Measurements from ENCODE around the gene KRTAP10-2. TPM values are rescaled to one million over a fixed set of nuclear protein-coding genes. Genes with fewer than 3 reads are reported as not detected.
"Not testable (repeated sequence)": the region's sequence is repeated elsewhere in the genome, so short reads cannot be mapped to it uniquely, and the experiment has no call there.

Gene KRTAP10-2
- total RNA-seq, 6 experiments from 2014 or later = not detected

DNA sequence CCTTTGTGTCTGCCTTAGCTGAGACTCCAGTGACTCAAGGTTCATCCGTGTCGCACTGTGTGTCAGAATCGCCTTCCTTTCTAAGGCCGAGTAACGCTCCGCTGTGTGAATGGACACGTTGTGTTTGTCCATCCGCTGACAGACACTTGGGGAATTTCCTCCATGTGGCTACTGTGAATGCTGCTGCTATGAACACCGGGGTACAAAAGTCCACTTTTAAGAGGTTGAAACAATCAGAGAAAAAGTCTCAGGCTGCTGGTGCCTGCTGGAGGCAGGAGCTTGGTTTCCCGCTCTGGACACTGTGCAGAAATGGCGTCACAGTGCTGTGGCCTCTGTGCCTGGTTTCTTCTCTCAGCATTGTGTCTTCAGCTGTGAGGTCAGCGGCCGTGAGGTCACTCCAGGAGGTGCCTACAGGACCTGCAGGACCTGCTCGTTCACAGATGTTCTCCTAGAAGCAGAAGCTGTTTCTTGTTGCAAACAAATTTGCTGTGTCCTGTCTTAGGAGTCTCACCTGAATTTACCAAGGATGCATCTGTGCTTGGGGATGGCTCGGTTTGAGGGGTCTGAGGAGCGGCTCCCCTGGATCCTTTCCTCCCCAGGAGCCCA is 45.5 kb downstream of the KRTAP10-2 start:
- no peaks in the 10 kb centered on the region for H3K36me3 Mint-ChIP-seq (ENCODE audit: low read depth)
- H3K27me3 Mint-ChIP-seq (ENCODE audit: insufficient read depth) = peaks cover 6% of the 10 kb centered on the region
- peaks cover 9% of the 10 kb centered on the region for H3K9me3 Mint-ChIP-seq

DNA sequence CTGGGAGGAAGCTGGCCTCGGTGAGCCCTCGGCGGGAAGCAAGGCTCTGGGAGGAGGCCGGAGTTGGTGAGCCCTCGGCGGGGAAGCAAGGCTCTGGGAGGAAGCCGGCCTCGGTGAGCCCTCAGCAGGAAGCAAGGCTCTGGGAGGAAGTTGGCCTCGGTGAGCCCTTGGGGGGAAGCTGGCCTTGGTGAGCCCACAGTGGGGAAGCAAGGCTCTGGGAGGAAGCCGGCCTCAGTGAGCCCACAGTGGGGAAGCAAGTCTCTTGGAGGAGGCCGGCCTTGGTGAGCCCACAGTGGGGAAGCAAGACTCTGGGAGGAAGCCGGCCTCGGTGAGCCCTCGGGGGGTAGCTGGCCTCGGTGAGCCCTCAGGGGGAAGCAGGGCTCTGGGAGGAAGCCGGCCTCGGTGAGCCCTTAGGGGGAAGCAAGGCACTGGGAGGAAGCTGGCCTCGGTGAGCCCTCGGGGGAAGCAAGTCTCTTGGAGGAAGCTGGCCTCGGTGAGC is 47.4 kb downstream of the KRTAP10-2 start:
- Mint-ChIP-seq H3K27ac (no peak overlapping the region), H3K4me1 (ENCODE audit: low read depth) (no peaks in the 10 kb centered on the region), H3K27me3 (ENCODE audit: insufficient read depth) (peaks cover 9% of the 10 kb centered on the region), H3K9me3 (peaks cover 5% of the 10 kb centered on the region; the same call in 1 of the 2 replicates), H3K36me3 (ENCODE audit: low read depth) (no peaks in the 10 kb centered on the region), H3K4me3 (no peak overlapping the region)
- TF ChIP-seq, protein P1, sequence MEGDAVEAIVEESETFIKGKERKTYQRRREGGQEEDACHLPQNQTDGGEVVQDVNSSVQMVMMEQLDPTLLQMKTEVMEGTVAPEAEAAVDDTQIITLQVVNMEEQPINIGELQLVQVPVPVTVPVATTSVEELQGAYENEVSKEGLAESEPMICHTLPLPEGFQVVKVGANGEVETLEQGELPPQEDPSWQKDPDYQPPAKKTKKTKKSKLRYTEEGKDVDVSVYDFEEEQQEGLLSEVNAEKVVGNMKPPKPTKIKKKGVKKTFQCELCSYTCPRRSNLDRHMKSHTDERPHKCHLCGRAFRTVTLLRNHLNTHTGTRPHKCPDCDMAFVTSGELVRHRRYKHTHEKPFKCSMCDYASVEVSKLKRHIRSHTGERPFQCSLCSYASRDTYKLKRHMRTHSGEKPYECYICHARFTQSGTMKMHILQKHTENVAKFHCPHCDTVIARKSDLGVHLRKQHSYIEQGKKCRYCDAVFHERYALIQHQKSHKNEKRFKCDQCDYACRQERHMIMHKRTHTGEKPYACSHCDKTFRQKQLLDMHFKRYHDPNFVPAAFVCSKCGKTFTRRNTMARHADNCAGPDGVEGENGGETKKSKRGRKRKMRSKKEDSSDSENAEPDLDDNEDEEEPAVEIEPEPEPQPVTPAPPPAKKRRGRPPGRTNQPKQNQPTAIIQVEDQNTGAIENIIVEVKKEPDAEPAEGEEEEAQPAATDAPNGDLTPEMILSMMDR (IDR thresholded peaks at IDR 0.05) = no peak
- no peak for DNase-seq

More for the DNA sequence above, 45.5 kb downstream of the KRTAP10-2 start:
- Mint-ChIP-seq H3K27ac (no peak overlapping the region), H3K4me3 (no peak overlapping the region), H3K4me1 (ENCODE audit: low read depth) (no peaks in the 10 kb centered on the region)
- DNase-seq = no peak
- TF ChIP-seq, protein P1 (IDR thresholded peaks at IDR 0.05) = no peak

DNA sequence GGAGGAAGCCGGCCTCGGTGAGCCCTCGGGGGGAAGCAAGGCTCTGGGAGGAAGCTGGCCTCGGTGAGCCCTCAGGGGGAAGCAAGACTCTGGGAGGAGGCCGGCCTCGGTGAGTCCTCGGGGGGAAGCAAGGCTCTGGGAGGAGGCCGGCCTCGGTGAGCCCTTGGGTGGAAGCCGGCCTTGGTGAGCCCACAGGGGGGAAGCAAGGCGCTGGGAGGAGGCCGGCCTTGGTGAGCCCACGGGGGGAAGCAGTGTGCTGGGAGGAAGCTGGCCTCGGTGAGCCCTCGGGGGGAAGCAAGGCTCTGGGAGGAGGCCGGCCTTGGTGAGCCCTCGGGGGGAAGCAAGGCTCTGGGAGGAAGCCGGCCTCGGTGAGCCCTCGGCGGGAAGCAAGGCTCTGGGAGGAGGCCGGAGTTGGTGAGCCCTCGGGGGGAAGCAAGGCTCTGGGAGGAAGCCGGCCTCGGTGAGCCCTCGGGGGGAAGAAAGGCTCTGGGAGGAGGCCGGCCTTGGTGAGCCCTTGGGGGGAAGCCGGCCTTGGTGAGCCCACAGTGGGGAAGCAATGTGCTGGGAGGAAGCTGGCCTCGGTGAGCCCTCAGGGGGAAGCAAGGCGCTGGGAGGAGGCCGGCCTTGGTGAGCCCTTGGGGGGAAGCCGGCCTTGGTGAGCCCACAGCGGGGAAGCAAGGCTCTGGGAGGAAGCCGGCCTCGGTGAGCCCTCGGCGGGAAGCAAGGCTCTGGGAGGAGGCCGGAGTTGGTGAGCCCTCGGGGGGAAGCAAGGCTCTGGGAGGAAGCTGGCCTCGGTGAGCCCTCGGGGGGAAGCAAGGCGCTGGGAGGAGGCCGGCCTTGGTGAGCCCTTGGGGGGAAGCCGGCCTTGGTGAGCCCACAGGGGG is 48.1 kb downstream of the KRTAP10-2 start:
- H3K9me3 Mint-ChIP-seq; H3K36me3 Mint-ChIP-seq (ENCODE audit: low read depth); H3K4me1 Mint-ChIP-seq (ENCODE audit: low read depth); H3K4me3 Mint-ChIP-seq; DNase-seq; H3K27ac Mint-ChIP-seq: not testable (repeated sequence)
- H3K27me3 Mint-ChIP-seq (ENCODE audit: insufficient read depth) = peaks cover 12% of the 10 kb centered on the region

DNA sequence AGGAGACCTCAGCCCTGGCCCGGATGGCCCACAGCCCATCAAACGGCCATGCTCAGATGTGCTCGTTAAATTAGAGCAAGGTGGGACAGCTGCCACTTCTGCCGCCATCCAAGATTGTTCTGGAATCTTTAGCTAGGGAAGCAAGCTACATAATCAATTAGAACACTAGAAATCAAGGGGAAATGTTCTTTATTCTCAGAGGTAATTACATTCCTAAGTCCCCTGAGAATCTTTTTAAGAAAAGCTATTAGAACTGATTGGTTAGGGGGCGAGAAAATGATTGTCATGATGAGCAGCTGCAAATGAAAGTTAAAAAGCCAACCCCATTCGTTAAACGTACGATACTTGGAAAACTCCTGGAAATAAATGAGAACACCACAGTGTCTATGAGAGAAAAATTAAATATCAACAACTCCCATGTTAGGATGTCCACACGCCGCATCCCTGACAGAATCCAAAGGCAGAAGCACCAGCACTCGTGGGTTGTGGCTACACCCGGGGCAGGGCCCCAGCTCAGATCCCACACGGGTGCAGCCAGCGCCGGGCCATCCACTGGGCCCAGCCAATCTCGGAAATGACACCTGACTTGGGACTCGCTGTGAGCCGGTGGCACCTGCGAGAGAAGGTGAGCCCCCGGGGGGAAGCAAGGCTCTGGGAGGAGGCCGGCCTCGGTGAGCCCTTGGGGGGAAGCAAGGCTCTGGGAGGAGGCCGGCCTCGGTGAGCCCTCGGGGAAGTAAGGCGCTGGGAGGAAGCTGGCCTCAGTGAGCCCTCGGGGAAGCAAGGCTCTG is 48.9 kb downstream of the KRTAP10-2 start:
- TF ChIP-seq, protein P1 (IDR thresholded peaks at IDR 0.05) = no peak
- no peak overlapping the region for H3K27ac Mint-ChIP-seq
- peaks cover 13% of the 10 kb centered on the region for H3K27me3 Mint-ChIP-seq (ENCODE audit: insufficient read depth)
- H3K9me3 Mint-ChIP-seq = peaks cover 5% of the 10 kb centered on the region; the same call in 1 of the 2 replicates
- no peak overlapping the region for H3K4me3 Mint-ChIP-seq
- H3K36me3 Mint-ChIP-seq (ENCODE audit: low read depth) = no peaks in the 10 kb centered on the region
- no peak for DNase-seq
- no peaks in the 10 kb centered on the region for H3K4me1 Mint-ChIP-seq (ENCODE audit: low read depth)

Other genes with a start within 250 kb of the KRTAP10-2 start
- 10 to 100 TPM in 3 of 6 experiments, 1 to 10 TPM in 3; 7.5 to 13.0 (median 9.7) TPM for gene CFAP410, start 212.1 kb downstream of the KRTAP10-2 start, total RNA-seq (2021; fragmentation: NEBNext Ultra II Directional; extraction: Animal tissue kit (Norgen Biotek cat#: 25700))
- under 1 TPM in 4 of 6 experiments, not detected in 2; 0.09 to 0.31 (median 0.20) TPM for gene TRPM2, start 197.9 kb downstream of the KRTAP10-2 start, total RNA-seq (2021; fragmentation: NEBNext Ultra II Directional; extraction: Animal tissue kit (Norgen Biotek cat#: 25700))
- gene LRRC3, start 96.0 kb downstream of the KRTAP10-2 start, total RNA-seq (2021; fragmentation: NEBNext Ultra II Directional; extraction: Animal tissue kit (Norgen Biotek cat#: 25700)) = not detected
- not detected for gene KRTAP10-1, start 11.3 kb downstream of the KRTAP10-2 start, total RNA-seq (2021; fragmentation: NEBNext Ultra II Directional; extraction: Animal tissue kit (Norgen Biotek cat#: 25700))
- gene KRTAP10-3, start 7.3 kb upstream of the KRTAP10-2 start, total RNA-seq (2021; fragmentation: NEBNext Ultra II Directional; extraction: Animal tissue kit (Norgen Biotek cat#: 25700)) = not detected
- gene KRTAP10-4, start 22.2 kb upstream of the KRTAP10-2 start, total RNA-seq (2021; fragmentation: NEBNext Ultra II Directional; extraction: Animal tissue kit (Norgen Biotek cat#: 25700)) = not detected
- gene KRTAP10-5, start 29.1 kb upstream of the KRTAP10-2 start, total RNA-seq (2021; fragmentation: NEBNext Ultra II Directional; extraction: Animal tissue kit (Norgen Biotek cat#: 25700)) = not detected
- not detected for gene KRTAP10-6, start 41.0 kb upstream of the KRTAP10-2 start, total RNA-seq (2021; fragmentation: NEBNext Ultra II Directional; extraction: Animal tissue kit (Norgen Biotek cat#: 25700))
- gene KRTAP10-7, start 49.1 kb upstream of the KRTAP10-2 start, total RNA-seq (2021; fragmentation: NEBNext Ultra II Directional; extraction: Animal tissue kit (Norgen Biotek cat#: 25700)) = not detected
- not detected for gene KRTAP10-8, start 60.6 kb upstream of the KRTAP10-2 start, total RNA-seq (2021; fragmentation: NEBNext Ultra II Directional; extraction: Animal tissue kit (Norgen Biotek cat#: 25700))
- gene KRTAP10-9, start 75.6 kb upstream of the KRTAP10-2 start, total RNA-seq (2021; fragmentation: NEBNext Ultra II Directional; extraction: Animal tissue kit (Norgen Biotek cat#: 25700)) = not detected
- gene KRTAP10-10, start 85.9 kb upstream of the KRTAP10-2 start, total RNA-seq (2021; fragmentation: NEBNext Ultra II Directional; extraction: Animal tissue kit (Norgen Biotek cat#: 25700)) = not detected
- not detected for gene KRTAP10-11, start 94.9 kb upstream of the KRTAP10-2 start, total RNA-seq (2021; fragmentation: NEBNext Ultra II Directional; extraction: Animal tissue kit (Norgen Biotek cat#: 25700))
- not detected for gene KRTAP12-4, start 103.2 kb upstream of the KRTAP10-2 start, total RNA-seq (2021; fragmentation: NEBNext Ultra II Directional; extraction: Animal tissue kit (Norgen Biotek cat#: 25700))
- not detected for gene KRTAP12-3, start 106.4 kb upstream of the KRTAP10-2 start, total RNA-seq (2021; fragmentation: NEBNext Ultra II Directional; extraction: Animal tissue kit (Norgen Biotek cat#: 25700))
- gene KRTAP12-2, start 115.4 kb upstream of the KRTAP10-2 start, total RNA-seq (2021; fragmentation: NEBNext Ultra II Directional; extraction: Animal tissue kit (Norgen Biotek cat#: 25700)) = not detected
- gene KRTAP12-1, start 130.7 kb upstream of the KRTAP10-2 start, total RNA-seq (2021; fragmentation: NEBNext Ultra II Directional; extraction: Animal tissue kit (Norgen Biotek cat#: 25700)) = not detected
- not detected for gene KRTAP10-12, start 145.7 kb upstream of the KRTAP10-2 start, total RNA-seq (2021; fragmentation: NEBNext Ultra II Directional; extraction: Animal tissue kit (Norgen Biotek cat#: 25700))
- gene TSPEAR, start 160.1 kb upstream of the KRTAP10-2 start, total RNA-seq (2021; fragmentation: NEBNext Ultra II Directional; extraction: Animal tissue kit (Norgen Biotek cat#: 25700)) = not detected